GM18873 (cell line): ENCODE data around the gene PPOX.

Experiments used
- ATAC-seq: cut with Tn5 transposase; IDR thresholded peaks from one replicate; pipeline ENCODE4 v1.9.1; 2021; ENCODE audit warnings: mild to moderate bottlenecking, moderate library complexity, moderate number of reproducible peaks; ENCODE audit not compliant: unreplicated experiment, low FRiP score

PPOX gene

GRCh38 chr1:161218301-161219077, 52.3 kb downstream of the PPOX start:
- ATAC-seq = no peak

- ATAC-seq = no peak
Observed at GRCh38 chr1:161219078-161219892, 53.1 kb downstream of the PPOX start.

GRCh38 chr1:161220002-161220401, 53.8 kb downstream of the PPOX start:
- no peak for ATAC-seq
